ENCODE measurements around the gene BDH1.

DNA sequence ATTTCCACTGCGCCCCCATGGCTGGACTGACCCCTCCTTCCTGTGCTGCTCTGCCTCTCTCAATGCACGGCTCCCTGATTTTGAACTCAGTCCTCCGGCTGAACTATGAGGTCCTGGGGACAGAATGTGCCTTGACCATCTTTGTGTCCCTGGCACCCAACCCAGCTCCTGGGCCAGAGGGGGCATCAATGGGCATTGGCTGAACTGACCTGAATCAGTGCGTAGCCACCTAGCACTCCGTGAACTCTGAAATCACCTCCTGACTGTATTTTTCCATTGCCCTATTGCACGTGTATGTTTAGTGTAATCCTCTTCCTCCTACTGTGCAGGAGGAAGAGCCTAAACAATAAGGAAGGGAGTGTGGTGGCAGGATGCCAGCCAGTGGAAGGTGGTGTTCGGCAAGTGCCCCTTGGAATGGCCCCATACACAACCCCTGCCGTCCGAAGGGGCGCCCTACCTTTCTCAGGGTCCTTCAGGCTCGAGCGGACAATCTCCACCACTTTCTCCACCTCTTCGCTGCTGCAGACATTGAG lies 33.5 kb downstream of the BDH1 start:
- no peak for TF ChIP-seq POLR2A (IDR thresholded peaks at IDR 0.05)
- TF ChIP-seq CTCF (IDR thresholded peaks at IDR 0.05): no peak
